G401.6 (cell line): ENCODE measurements around the gene CCDC73.
"Not testable (repeated sequence)": the region's sequence is repeated elsewhere in the genome, so short reads cannot be mapped to it uniquely, and the experiment has no call there.

Experiments
- FAIRE-seq: peaks from 2 replicates; lab custom pipeline; 2012; peaks lifted over from hg19 to GRCh38; lab: Jason Lieb, UNC

The CCDC73 gene

DNA sequence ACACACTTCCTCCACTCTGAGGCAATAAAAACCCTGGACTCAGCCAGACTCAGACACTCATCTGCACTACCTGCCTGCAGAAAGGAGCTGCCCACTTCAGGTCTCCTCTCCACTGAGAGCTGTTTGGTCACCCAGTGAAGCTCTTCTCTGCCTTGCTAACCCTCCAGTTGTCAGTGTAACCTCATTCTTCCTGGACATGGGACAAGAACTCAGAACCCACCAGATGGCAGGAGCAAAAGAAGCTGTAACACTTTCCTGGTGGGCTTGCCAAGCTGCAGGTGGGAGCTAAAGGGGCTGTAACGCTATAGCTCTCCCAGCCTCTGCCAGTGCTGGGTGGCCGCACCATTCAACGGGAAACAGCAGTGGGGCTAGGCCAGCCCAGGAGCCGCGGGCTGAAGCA, 89.7 kb downstream of the CCDC73 start:
- no peak for FAIRE-seq

DNA sequence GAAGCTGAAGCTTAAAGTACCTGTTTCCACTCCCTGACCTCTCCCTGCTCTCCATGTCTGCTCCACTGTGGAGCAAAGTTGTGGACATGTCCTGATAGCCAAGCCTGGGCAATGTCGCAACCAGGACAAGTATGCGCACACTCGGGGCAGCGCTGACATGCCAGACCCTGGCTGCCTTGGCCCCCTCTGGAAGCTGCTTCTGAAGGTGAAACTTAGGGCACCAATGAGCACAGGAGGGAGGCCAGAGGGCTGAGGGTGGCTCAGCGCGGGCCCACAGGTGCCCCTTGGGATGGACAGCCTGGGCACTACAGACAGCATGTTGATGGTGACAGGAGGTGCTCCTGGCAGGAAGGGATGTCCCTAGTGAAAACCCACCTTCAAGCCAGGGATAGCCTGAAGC, 90.2 kb downstream of the CCDC73 start:
- no peak for FAIRE-seq

DNA sequence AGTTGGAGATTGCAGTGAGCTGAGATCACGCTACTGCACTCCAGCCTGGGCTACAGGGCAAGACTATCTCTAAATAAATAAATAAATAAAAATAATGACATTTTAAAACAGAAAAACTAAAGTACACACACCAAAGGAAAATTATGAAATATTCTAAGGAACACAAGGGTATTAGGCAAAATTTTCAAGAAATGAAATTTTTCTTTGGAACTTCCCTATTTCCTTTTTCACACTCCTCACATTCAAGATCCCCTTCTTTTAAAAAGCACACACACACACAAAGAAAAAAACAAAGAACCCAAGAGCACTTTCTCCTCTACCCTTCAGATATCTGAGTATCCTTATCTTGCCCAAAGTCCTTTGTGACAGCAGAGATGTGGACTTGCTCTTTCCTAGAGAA, 92.8 kb downstream of the CCDC73 start:
- no peak for FAIRE-seq

DNA sequence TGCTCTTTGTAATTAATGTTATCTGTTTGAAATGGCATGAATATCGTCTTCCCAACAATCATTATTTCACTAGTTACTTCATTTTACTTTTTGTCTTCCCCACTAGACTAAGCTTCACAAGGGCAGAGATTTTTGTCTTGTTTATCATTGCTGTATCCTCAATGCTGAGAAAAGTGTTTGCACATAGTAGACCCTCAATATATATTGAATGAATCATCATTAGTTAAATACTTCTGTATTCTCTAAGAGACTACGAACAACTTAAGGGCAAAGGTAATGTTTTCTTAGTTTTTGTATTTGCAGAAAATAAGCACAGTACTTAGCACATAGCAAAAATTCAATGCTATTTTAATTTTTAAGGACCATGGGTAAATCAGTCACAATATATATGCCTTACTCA, 95.9 kb downstream of the CCDC73 start:
- no peak for FAIRE-seq

DNA sequence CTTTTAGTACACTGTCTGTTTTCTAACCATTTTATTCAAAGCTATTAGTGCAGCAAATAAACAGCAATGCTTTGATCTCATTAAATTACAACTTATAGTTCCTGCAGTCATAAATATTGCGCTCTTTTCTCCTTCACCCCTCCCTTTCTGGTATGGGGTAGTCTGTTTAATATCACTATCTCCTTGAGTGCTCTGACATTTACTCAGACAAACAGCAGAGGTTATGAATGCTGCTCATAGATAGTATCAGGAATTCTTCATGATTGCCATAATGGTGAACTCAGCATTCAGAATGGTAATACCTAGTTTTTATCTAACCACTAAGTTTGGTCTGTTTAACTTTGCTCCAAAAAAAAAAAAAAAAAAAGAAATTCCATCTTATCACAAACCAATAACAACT, 123.4 kb downstream of the CCDC73 start:
- FAIRE-seq = no peak

DNA sequence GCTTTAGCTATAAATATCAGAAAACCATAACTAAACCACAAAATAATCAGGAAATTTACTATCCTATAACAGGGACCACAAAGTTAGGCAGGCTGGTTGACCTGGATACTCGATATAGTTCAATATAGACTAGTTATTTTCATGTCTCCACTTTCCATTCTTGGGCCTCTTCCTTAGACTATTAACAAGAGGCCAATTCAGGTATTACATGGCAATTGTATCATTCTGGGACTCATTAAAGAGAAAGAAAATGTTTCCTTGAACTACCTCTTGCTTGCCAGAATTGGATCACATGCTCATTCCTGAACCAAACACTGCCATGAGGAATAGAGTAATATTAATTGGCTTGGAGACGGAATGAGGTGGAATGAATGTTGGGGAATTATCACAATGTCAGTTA, 134.8 kb downstream of the CCDC73 start:
- no peak for FAIRE-seq

DNA sequence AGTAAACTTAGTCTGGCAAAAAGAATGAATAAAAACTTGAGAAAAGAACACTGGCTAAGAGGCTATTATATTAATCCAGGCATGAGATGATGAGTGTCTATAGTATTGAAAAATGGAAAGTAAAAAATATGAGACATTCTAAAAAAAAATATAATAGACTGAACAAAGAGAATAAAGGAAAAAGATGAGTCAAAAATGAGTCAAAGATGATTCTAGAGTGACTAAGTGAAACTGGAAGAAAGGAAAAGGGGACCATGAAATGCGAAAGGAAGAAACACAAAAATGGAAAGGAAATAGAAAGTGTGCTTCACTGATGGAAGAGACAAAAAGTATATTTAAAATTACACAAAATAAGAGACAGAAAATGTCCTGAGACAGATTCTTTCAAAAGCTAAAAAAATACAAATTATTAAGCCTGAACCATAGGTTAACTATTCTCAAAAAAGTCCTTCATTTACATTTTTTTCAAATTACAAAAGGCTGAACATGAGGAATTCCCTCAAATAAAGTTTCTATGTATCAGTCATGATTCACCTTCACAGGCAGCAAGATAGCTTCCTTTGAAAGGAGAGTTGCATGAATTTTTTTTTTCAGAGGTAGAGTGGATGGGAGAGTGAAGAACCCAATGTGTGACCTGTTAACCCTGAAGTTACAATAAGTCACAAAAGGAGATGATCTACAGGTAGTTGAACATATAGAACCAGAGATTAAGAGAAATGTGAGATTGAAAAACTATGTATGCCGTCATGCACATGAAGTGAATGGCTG, 135.6 kb downstream of the CCDC73 start:
- FAIRE-seq = no peak

DNA sequence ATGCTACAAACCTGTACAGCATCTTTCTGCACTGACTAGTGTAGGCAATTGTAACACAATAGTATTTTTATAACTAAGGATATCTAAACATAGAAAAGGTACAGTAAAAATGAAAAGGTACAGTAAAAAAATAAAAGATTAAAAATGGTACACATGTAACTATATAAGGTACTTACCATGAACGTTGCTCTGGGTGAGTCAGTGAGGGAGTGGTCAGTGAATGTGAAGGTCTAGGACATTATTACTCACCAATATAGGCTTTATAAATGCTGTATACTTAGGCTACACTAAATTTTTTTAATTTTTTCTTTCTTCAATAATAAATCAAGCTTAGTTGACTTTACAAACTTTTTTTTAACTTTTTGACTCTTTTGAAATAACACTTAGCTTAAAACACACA, 150.9 kb downstream of the CCDC73 start:
- peak; percentile 31 for FAIRE-seq

DNA sequence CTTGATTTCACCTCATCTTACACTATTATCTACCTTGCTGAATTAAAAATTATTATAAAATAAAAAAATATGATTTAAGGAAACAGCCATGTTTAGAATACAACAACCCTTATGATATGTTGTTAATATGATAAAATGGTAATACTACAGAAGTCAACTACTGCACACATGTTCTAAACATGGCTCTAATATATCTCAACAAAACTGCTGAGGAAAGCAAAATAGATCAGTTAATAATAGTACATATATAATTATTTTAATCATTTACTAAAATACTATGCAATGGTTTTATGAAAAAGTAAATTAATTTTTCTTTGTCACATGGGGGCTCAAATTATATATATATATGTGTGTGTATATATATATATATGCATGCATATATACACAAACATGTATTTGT, 153.1 kb downstream of the CCDC73 start:
- no peak for FAIRE-seq

DNA sequence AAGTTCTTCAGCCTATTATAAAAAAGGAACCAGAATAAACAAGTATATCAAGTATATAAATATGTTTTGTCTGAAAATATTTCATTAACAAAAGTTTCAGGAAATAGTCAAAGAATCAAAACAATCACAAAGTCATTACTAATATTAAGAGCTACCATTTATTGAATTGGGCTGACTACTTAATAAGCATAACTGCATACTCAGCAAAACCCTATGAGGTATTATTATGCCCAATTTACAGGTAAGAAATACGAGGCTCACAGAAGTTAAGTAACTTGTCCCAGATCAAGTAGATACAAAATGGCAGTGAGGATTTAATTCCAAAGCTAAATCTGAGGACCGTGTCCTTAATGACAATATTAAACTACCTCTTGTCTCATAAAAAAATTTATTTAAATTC, 158.6 kb downstream of the CCDC73 start:
- FAIRE-seq = no peak

DNA sequence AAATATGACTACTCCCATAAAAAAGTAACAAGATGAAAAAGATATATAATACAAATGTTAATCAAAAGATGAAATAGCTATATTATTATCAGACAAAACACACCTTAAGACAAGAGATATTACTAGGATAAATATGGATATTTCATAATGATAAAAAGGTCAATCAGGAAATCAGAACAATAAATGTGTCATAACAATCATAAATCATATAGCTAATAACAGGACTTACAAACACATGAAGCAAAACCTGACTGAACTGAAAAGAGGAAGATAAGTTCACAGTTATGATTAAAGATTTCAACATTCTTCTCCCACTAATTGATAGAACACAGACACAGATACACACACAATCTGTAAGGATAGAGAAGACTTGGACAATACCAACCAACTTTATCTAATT, 163.6 kb downstream of the CCDC73 start:
- FAIRE-seq = no peak

DNA sequence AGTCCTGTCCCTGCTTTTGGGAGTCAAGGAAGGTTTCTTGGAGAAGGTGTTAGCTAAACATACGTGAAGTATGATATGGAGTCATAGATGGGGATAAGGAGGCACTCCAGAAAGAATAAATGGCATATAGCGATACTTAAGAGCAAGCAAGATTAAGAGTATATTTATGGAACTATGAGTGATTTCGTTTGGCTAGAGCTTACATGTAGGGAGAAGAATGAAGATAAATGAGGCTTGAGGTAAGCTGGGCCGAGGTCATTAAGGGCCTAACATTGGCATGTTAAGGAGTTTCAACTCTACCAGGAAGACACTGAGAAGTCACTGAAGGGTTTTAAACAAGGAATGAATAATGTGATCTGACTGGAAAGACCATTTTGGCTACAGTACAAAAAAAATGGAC, 177.6 kb downstream of the CCDC73 start:
- FAIRE-seq = no peak

DNA sequence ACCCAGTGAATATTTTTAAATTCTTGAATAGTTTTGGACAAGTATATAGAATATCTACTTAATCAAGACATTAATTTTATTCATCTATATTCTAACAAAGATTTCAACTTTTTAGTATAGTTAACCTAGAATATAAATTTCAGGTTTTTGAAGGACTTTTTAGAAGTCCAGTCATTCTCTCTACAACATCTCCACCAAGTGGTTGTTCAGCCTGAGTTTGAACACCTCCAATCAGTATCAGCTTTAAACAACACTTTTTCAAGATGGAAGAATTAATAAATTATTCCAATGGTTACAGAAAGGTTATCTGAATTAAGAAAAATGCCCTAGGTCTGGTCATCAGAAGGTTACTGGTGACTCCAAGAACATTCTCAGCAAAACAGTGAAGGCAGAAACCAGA, 179.0 kb downstream of the CCDC73 start:
- FAIRE-seq = peak; percentile 89

DNA sequence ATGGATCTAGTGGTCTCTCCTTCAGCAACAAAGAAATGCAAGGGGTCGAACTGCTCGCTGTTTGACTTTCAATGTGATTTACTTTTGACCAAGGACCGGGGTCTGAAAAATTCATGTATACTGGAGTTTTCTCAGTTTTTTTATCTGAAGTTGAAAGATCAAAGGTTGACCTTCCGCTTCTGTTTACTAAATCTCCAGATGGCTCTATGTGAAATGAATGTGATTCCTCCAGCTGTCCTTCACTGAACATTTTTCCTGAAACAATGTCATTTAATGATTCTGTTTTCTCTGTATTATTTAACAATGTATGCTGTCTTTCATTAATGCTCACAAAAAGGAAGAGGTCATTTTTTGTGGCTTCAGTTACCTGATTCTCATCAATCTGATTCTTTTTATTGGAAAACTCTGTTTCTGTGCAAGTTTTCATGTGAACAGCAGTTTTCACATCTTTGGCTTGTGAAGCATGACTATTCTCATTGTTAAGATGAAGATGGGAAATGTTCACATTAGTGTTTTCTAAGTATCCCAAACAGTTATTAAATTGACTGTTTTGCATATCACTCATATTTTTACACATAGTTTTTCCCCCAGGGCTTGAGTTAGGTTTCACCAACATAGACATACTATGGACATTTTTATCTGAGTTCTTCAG, 180.8 kb downstream of the CCDC73 start:
- FAIRE-seq = no peak

DNA sequence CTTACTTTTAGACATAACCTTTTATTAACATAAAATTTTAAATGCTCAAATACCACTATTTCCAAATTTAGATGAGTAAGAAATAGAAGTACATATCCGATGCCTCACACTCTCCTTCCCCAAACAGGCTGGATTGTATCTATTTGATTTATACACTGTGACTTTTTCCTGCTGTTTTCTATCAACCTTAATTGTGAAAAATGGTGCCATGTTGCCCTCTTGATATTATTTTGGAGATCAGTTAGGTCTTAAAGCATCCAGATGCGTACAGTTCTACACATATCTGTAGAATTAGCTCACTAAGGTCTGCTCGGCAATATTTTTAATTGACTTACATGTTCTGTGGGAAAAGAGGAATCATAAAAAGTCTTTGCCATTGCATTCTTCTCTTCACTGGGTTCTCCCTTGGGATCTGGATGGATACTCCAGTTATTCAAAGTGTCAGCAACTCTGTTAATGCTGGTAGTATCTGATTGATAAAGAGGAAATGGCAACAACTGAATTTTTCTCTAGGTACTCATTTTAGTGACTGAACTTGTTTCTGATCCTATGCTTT, 183.6 kb downstream of the CCDC73 start:
- peak; percentile 33 for FAIRE-seq

DNA sequence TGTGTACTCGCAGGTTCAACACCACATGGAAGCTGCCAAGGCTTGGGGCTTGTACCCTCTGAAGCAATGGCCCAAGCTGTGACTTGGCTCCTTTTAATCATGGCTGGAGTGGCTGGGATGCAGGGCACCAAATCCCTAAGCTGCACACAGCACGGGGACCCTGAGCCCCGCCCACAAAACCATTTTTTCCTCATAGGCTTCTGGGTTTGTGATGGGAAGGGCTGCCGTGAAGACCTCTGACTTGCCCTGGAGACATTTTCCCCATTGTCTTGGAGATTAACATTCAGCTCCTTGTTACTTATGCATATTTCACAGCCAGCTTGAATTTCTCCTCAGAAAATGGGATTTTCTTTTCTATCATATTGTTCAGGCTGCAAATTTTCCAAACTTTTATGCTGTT, 185.6 kb downstream of the CCDC73 start:
- FAIRE-seq = not testable (repeated sequence)

DNA sequence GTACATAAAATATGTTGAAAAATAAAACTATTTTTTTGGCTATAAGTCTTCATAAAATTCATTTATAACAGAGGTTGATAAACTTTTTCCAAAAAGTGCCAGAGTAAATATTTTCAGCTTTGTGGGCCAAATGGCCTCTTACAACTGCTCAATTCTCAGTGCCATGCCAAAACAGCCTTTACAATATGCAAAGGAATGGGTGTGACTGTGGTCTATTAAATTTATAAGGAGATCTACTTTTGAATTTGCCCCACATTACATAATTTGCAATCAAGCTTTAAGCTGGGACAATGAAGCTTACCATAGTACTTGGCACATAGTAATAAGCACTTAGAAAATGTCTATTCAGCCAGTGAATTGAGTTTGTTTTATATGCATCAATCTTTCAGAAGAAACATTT, 188.2 kb downstream of the CCDC73 start:
- no peak for FAIRE-seq

DNA sequence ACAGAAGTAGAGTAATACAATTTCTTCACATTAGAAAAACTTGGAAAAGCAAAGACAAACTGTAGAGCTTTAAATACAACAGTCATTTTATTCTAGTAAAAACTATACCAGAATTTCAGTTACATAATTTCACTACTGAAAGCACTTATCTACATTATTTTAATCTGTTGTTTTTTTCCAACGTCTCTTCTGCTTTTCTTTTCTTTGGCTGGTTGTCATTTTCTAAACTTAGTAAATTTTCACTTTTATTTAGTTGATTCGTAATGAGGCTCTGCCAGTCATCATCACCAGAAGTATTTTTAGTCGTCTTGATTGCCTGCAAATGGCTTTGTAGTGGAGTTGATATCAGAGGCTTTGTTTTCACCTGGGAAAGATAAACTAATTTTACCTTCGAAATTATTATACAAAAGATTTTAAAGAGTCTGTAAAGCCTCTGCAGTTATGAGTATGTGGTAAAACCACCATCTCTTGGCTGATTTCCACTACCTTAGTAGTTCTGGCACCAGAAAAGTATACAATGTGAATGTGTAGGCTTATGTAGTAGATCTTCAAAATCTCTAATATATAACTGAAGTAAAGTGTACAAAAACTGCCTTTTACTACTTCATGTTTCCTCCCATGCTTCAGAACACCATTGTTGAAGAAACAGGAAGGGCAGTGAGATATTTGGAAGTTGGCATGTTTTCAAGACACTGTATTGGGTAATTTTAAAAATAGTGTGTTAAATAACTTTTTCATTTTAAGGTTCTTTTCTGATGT, 191.6 kb downstream of the CCDC73 start:
- FAIRE-seq = peak; percentile 8

DNA sequence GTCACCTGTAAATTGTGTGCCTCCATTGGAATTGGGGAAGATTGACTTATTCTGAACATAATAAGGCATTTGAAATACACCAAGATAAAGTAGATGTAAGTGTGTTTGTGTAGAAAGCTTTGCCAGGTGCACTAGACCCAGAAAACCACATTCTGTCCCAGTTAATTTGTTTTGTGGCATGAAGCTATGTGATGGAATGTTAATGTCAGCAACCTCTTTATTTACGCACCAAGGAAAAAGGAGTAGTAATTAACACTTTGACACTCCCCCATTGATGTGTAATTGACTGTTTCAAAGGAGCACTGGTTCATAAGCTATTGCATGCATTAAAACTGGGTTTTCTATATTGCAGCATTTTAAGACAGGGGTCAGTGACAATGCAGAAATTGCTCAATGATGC, 196.5 kb downstream of the CCDC73 start:
- FAIRE-seq = no peak

DNA sequence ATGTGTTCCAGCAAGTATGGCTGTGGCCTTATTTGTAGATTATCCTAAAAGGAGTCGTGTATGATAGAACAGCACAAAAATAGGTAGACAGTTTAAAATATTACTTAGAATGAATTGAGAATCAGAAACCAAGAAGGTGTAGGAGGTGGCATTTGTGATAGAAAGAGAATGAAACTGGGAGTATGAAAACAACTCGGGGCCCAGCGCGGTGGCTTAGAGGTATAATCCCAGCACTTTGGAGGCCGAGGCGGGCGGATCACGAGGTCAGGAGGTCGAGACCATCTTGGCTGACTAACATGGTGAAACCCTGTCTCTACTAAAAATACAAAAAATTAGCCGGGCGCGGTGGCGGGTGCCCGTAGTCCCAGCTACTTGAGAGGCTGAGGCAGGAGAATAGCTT, 198.3 kb downstream of the CCDC73 start:
- FAIRE-seq = not testable (repeated sequence)

DNA sequence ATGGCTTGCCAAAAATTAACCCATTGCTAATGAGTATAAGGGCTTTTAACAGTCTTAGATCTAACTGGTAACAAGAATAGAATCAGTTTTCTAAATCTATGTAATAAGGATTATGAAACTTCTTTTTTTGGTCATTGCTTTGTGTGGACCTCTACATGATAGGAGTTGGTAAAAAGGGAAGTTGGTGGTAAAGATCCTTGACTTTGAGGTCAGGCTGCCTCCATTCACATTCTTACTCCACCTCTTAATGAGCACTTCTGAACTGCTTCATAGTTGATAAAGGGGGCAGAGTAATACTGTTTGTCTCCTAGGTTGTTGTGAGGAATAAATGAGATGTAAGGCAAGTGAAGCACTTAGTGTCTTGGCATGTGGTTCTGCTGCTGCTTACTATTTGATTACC, 200.2 kb downstream of the CCDC73 start:
- FAIRE-seq = no peak

DNA sequence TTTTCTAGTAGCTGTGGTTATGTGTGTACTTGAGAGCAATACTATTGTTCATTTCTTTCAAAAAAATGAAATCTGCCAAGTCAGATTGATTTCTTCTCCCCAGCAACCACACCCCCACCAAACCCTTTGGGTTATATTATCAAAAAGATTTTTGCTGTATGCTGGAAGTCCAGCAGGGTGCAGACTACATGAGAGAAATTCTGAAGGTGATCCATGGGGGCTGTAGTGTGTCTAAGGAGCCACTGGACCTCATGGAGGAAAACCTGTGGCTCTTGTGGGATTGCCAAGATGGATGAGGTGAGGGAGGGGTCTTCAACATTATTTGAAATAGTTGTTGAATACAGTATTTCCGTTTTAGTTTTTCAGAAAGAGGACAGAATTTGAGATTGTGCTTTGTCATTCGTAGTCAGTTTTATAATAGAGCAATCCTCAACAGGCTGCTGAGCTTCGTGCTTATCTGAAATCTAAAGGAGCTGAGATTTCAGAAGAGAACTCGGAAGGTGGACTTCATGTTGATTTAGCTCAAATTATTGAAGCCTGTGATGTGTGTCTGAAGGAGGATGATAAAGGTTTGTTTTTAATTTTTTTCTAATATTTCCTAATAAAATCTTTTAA, 207.8 kb downstream of the CCDC73 start:
- FAIRE-seq = no peak

DNA sequence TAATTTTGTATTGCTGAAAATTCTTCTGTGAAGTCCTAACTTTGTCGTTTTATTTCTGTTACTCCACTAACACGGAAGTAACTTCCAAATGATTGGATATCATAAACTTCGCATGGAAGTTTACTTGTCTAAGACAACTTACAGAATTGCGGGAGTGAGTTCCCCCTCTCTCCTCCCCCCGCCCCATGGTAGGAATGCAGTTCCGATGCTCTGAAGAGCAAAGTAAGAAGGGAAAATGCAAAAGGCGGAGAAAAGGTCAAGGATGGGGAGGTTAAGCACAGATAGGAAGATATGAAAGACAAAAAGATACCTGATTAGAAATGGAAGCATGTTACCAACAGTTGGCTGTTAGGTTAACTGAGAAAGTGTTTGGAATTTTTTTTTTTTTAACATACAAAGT, 209.5 kb downstream of the CCDC73 start:
- FAIRE-seq = no peak
